ENCODE measurements around the gene RNF115. TPM values are rescaled to one million over a fixed set of nuclear protein-coding genes. Genes with fewer than 3 reads are reported as not detected.

The RNF115 gene
- total RNA-seq, 2 donors from 2014 or later: 12.7 to 13.2 TPM

DNA sequence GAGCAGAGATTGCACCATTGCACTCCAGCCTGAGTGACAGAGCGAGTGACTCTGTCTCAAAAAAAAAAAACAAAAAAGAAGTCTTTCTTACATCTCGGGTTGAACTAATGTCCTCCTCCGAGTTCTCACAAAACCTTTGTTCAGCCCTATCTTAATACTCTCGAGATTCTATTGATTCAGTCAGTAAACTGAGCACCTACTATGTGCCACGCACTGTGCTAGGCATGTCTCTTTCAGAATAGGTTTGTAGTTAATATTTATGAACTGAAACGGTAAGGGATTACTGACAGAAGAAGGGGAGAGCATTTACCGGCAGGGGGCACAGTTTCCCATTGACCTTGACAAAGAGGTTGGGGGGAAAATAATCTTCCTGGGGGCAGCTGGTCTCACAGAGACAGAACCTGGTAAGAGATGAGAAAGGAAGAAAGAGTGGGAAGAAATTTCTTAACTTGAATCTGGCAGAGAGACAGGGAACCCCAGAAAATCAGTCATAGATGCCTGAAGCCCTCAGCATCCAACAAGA, 31.6 kb upstream of the RNF115 start:
- peaks cover 0 to 12% of the 10 kb centered on the region in 2 donors for H3K36me3 ChIP-seq (replicated peaks in 1 of 2; ENCODE audit: insufficient read depth in 1 of 2, low read depth in 2 of 2)
- intact Hi-C loops (cut with DNase I): no loop called here

DNA sequence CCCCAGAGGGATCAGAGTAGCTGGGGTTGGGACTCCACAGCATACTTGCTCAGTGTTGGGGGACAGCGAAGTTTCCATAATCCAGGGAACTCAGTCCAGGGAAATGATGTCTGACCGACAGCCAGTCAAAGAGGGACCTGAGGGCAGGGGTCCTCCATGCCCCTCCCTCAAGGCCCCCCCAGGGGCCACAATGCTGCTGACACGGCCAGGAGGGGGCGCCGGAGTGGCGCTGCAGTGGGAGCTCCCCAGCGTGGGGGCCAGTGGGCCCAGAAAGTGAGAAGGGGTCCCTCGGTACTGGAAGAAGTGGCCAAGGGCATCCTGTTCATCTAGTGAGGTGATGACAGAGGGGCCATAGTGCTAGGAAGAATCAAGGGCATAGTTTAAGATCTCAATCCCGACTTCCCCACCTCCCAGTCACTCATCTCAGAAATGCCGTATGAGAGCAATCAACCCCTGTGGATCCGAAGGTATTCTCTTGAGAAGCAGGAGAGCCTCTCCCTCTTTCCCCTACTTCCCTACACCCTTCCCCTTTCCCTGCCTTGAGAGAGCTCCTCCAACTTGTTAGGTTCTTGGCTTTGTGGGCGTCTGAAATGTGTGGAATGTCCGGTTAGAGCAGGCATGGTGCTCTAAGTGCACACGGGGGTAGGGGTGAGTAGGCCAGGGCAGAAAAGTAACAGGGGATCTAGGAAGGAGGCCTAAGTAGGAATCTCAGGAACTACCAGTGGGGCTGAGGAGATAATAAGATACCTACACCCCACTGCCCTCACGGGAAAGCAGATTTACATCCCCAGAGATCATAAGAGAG, 25.7 kb upstream of the RNF115 start:
- intact Hi-C loops (cut with DNase I): loop anchor here (5.0 kb wide), 1 partner anchor 168 kb away; no protein-coding TSS in a partner anchor
- ATAC-seq (no peak), DNase-seq (no peak)
- Histone ChIP-seq H3K4me3 (no peak overlapping the region), H3K27me3 (no peaks in the 10 kb centered on the region), H3K36me3 (replicated peaks in 1 of 2; ENCODE audit: insufficient read depth in 1 of 2, low read depth in 2 of 2) (peaks cover 0 to 6% of the 10 kb centered on the region in 2 donors), H3K9me3 (no peaks in the 10 kb centered on the region), H3K4me1 (peaks cover 18% of the 10 kb centered on the region), H3K27ac (no peak overlapping the region)
- TF ChIP-seq POLR2A (IDR thresholded peaks at IDR 0.05): no peak
- TF ChIP-seq, protein P1, sequence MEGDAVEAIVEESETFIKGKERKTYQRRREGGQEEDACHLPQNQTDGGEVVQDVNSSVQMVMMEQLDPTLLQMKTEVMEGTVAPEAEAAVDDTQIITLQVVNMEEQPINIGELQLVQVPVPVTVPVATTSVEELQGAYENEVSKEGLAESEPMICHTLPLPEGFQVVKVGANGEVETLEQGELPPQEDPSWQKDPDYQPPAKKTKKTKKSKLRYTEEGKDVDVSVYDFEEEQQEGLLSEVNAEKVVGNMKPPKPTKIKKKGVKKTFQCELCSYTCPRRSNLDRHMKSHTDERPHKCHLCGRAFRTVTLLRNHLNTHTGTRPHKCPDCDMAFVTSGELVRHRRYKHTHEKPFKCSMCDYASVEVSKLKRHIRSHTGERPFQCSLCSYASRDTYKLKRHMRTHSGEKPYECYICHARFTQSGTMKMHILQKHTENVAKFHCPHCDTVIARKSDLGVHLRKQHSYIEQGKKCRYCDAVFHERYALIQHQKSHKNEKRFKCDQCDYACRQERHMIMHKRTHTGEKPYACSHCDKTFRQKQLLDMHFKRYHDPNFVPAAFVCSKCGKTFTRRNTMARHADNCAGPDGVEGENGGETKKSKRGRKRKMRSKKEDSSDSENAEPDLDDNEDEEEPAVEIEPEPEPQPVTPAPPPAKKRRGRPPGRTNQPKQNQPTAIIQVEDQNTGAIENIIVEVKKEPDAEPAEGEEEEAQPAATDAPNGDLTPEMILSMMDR (IDR thresholded peaks at IDR 0.05): no peak
- WGBS, 2 donors: 77 to 81% methylated on average over 14 to 15 of the region's 15 CpGs

More for the DNA sequence above, 31.6 kb upstream of the RNF115 start:
- peaks cover 21% of the 10 kb centered on the region for H3K4me1 ChIP-seq
- no peak overlapping the region for H3K4me3 ChIP-seq
- ATAC-seq: no peak
- TF ChIP-seq POLR2A (IDR thresholded peaks at IDR 0.05): no peak
- TF ChIP-seq, protein P1 (IDR thresholded peaks at IDR 0.05): peak in 1 of 7 experiments; percentile 10
- no peaks in the 10 kb centered on the region for H3K9me3 ChIP-seq
- H3K27ac ChIP-seq: no peak overlapping the region
- no peaks in the 10 kb centered on the region for H3K27me3 ChIP-seq
- DNase-seq: no peak
- WGBS, 2 donors: 70 to 78% methylated on average over 7 of the region's 7 CpGs

DNA sequence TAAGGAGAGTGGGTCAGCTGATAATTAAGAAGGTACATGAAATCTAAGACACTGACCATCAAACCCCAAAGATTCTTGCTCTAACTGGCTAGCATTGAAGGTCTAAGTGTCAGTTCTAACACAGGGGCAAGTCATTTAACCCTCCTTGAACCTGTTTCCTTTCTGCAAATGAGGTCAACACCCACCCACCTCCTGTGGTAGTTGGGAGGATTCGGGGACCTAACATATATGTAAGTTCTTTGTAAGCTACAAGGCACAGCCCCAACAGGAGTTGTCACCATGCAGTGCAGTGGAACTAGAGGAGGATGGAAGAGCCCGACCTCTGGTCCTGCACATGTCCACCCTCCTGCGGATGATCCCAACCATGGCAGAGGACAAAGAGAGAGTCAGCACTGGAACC, 23.9 kb upstream of the RNF115 start:
- no peaks in the 10 kb centered on the region for H3K9me3 ChIP-seq
- H3K4me3 ChIP-seq: no peak overlapping the region
- intact Hi-C loops (cut with DNase I): no loop called here
- TF ChIP-seq, protein P1 (IDR thresholded peaks at IDR 0.05): no peak
- no peak for TF ChIP-seq POLR2A (IDR thresholded peaks at IDR 0.05)
- peaks cover 18% of the 10 kb centered on the region for H3K4me1 ChIP-seq
- no peak overlapping the region for H3K27ac ChIP-seq
- ATAC-seq (no peak), DNase-seq (no peak)
- no peaks in the 10 kb centered on the region for H3K27me3 ChIP-seq
- WGBS, 2 donors: 68 to 79% methylated on average over 3 of the region's 3 CpGs
- H3K36me3 ChIP-seq (replicated peaks in 1 of 2; ENCODE audit: insufficient read depth in 1 of 2, low read depth in 2 of 2): peaks cover 0 to 6% of the 10 kb centered on the region in 2 donors

DNA sequence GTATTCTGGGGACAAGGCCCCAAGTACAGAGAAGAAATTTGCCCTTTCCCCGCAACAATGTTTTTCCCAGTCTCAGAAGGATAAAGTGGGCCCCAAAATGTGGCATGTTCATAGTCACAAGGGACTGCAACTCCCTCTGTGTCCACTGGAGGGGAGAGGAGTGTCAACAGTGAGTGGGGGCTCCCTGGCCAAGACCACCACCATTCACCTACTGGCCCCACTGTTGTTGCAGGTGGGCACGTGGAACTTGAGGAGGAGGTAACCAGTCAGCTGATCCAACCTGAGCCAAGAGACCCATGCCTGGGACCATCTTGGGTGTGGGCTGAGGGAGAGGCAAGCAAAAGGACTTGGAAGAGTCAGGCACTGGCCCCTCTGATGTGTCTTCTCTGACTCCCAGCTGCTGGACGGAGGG, 22.3 kb upstream of the RNF115 start:
- Histone ChIP-seq H3K36me3 (replicated peaks in 1 of 2; ENCODE audit: insufficient read depth in 1 of 2, low read depth in 2 of 2) (peaks cover 0 to 13% of the 10 kb centered on the region in 2 donors), H3K4me3 (no peak overlapping the region), H3K27ac (peak overlapping the region in 1 of 4 donors; percentile 50), H3K4me1 (peaks cover 18% of the 10 kb centered on the region), H3K9me3 (no peaks in the 10 kb centered on the region), H3K27me3 (no peaks in the 10 kb centered on the region)
- TF ChIP-seq POLR2A (IDR thresholded peaks at IDR 0.05): no peak
- TF ChIP-seq, protein P1 (IDR thresholded peaks at IDR 0.05): peak; percentile 22 to 72 (median 52)
- peak in 1 of 4 donors; percentile 32 for DNase-seq
- intact Hi-C loops (cut with DNase I): no loop called here
- peak; percentile 41 for ATAC-seq
- 69 to 73% methylated on average over 3 of the region's 3 CpGs for WGBS, 2 donors

Measured in body of pancreas (tissue), 4 donors.